Activated naive CD8-positive, alpha-beta T cell treated with anti-CD3 and anti-CD28 coated beads, Interleukin-2, amount 50 U/mL, for 24 hours (primary cell): ENCODE data around the gene CCDC93.

Experiments used
- ATAC-seq: fragments of 150-1000 bp; cut with Tn5 transposase; one replicate; pipeline ENCODE4 v1.10.0; 2021
- DNase-seq: peaks from one replicate; pipeline ENCODE4 v3.0.0; 2021
- H3K27ac Mint-ChIP-seq: one replicate; pipeline ENCODE4 v1.8.0; 2021; ENCODE audit warnings: mild to moderate bottlenecking, mixed read lengths
- H3K27me3 Mint-ChIP-seq: one replicate; pipeline ENCODE4 v1.8.0; 2021; ENCODE audit warnings: mixed read lengths
- H3K36me3 Mint-ChIP-seq: one replicate; pipeline ENCODE4 v1.8.0; 2021; ENCODE audit warnings: low read depth, mixed read lengths
- H3K4me1 Mint-ChIP-seq: one replicate; pipeline ENCODE4 v1.8.0; 2021; ENCODE audit warnings: mixed read lengths
- H3K4me3 Mint-ChIP-seq: one replicate; pipeline ENCODE4 v1.8.0; 2021; ENCODE audit warnings: mild to moderate bottlenecking, moderate library complexity, mixed read lengths
- H3K9me3 Mint-ChIP-seq: one replicate; pipeline ENCODE4 v1.8.0; 2021; ENCODE audit warnings: mixed read lengths

Gene CCDC93

GRCh38 chr2:117963446-117963845 is 50.4 kb downstream of the CCDC93 start:
- H3K9me3 Mint-ChIP-seq, result no peaks in the 10 kb centered on the region
- DNase-seq (no peak), ATAC-seq (no peak)
- H3K4me1 Mint-ChIP-seq, result no peaks in the 10 kb centered on the region
- no peaks in the 10 kb centered on the region for H3K27me3 Mint-ChIP-seq
- H3K27ac Mint-ChIP-seq, result no peak overlapping the region
- H3K36me3 Mint-ChIP-seq, result peaks cover 35% of the 10 kb centered on the region
- no peak overlapping the region for H3K4me3 Mint-ChIP-seq

GRCh38 chr2:117961201-117961600 is 52.7 kb downstream of the CCDC93 start:
- Mint-ChIP-seq H3K27ac (no peak overlapping the region), H3K4me3 (no peak overlapping the region), H3K9me3 (no peaks in the 10 kb centered on the region), H3K27me3 (no peaks in the 10 kb centered on the region), H3K4me1 (no peaks in the 10 kb centered on the region), H3K36me3 (peaks cover 47% of the 10 kb centered on the region)
- ATAC-seq (no peak), DNase-seq (no peak)

- ATAC-seq, result no peak
- H3K4me1 Mint-ChIP-seq, result no peaks in the 10 kb centered on the region
- no peak for DNase-seq
- no peaks in the 10 kb centered on the region for H3K9me3 Mint-ChIP-seq
- peaks cover 51% of the 10 kb centered on the region for H3K36me3 Mint-ChIP-seq
- H3K27me3 Mint-ChIP-seq, result no peaks in the 10 kb centered on the region
- H3K27ac Mint-ChIP-seq, result no peak overlapping the region
- H3K4me3 Mint-ChIP-seq, result no peak overlapping the region
Measured at GRCh38 chr2:117960231-117960630, 53.6 kb downstream of the CCDC93 start.

GRCh38 chr2:117958186-117958585 is 55.7 kb downstream of the CCDC93 start:
- H3K9me3 Mint-ChIP-seq, result no peaks in the 10 kb centered on the region

GRCh38 chr2:117957616-117958015 is 56.3 kb downstream of the CCDC93 start:
- DNase-seq (no peak), ATAC-seq (no peak)
- Mint-ChIP-seq H3K9me3 (no peaks in the 10 kb centered on the region), H3K36me3 (peaks cover 48% of the 10 kb centered on the region), H3K27me3 (no peaks in the 10 kb centered on the region), H3K4me1 (no peaks in the 10 kb centered on the region), H3K27ac (no peak overlapping the region), H3K4me3 (no peak overlapping the region)

More at GRCh38 chr2:117958186-117958585, 55.7 kb downstream of the CCDC93 start:
- no peak overlapping the region for H3K27ac Mint-ChIP-seq
- H3K4me3 Mint-ChIP-seq, result no peak overlapping the region
- H3K36me3 Mint-ChIP-seq, result peaks cover 48% of the 10 kb centered on the region
- H3K4me1 Mint-ChIP-seq, result no peaks in the 10 kb centered on the region
- ATAC-seq (no peak), DNase-seq (no peak)
- H3K27me3 Mint-ChIP-seq, result no peaks in the 10 kb centered on the region

- Mint-ChIP-seq H3K9me3 (no peaks in the 10 kb centered on the region), H3K4me1 (no peaks in the 10 kb centered on the region), H3K27me3 (no peaks in the 10 kb centered on the region), H3K36me3 (peaks cover 53% of the 10 kb centered on the region), H3K27ac (no peak overlapping the region), H3K4me3 (no peak overlapping the region)
- no peak for ATAC-seq
- DNase-seq, result no peak
Measured at GRCh38 chr2:117956036-117956796, 57.7 kb downstream of the CCDC93 start.

GRCh38 chr2:117953231-117953630 is 60.6 kb downstream of the CCDC93 start:
- H3K27me3 Mint-ChIP-seq, result no peaks in the 10 kb centered on the region
- no peaks in the 10 kb centered on the region for H3K9me3 Mint-ChIP-seq
- DNase-seq (no peak), ATAC-seq (no peak)
- H3K4me1 Mint-ChIP-seq, result no peaks in the 10 kb centered on the region
- H3K4me3 Mint-ChIP-seq, result no peak overlapping the region
- H3K27ac Mint-ChIP-seq, result no peak overlapping the region
- peaks cover 47% of the 10 kb centered on the region for H3K36me3 Mint-ChIP-seq

GRCh38 chr2:117952701-117953100 is 61.2 kb downstream of the CCDC93 start:
- ATAC-seq (no peak), DNase-seq (no peak)
- H3K4me3 Mint-ChIP-seq, result no peak overlapping the region
- H3K4me1 Mint-ChIP-seq, result no peaks in the 10 kb centered on the region
- no peaks in the 10 kb centered on the region for H3K27me3 Mint-ChIP-seq
- no peaks in the 10 kb centered on the region for H3K9me3 Mint-ChIP-seq
- H3K27ac Mint-ChIP-seq, result no peak overlapping the region
- peaks cover 50% of the 10 kb centered on the region for H3K36me3 Mint-ChIP-seq

- Mint-ChIP-seq H3K4me3 (no peak overlapping the region), H3K27ac (no peak overlapping the region), H3K9me3 (no peaks in the 10 kb centered on the region), H3K36me3 (peaks cover 50% of the 10 kb centered on the region), H3K4me1 (no peaks in the 10 kb centered on the region), H3K27me3 (no peaks in the 10 kb centered on the region)
- ATAC-seq, result no peak
- no peak for DNase-seq
Measured at GRCh38 chr2:117952228-117952627, 61.6 kb downstream of the CCDC93 start.

- H3K9me3 Mint-ChIP-seq, result no peaks in the 10 kb centered on the region
- H3K36me3 Mint-ChIP-seq, result peaks cover 50% of the 10 kb centered on the region
- no peak overlapping the region for H3K27ac Mint-ChIP-seq
- no peaks in the 10 kb centered on the region for H3K4me1 Mint-ChIP-seq
- ATAC-seq, result no peak
- no peak for DNase-seq
- no peak overlapping the region for H3K4me3 Mint-ChIP-seq
- H3K27me3 Mint-ChIP-seq, result no peaks in the 10 kb centered on the region
Measured at GRCh38 chr2:117949806-117950205, 64.1 kb downstream of the CCDC93 start.

GRCh38 chr2:117948615-117949014 is 65.3 kb downstream of the CCDC93 start:
- Mint-ChIP-seq H3K27me3 (no peaks in the 10 kb centered on the region), H3K36me3 (peaks cover 58% of the 10 kb centered on the region), H3K27ac (no peak overlapping the region), H3K4me1 (no peaks in the 10 kb centered on the region), H3K4me3 (no peak overlapping the region), H3K9me3 (no peaks in the 10 kb centered on the region)
- no peak for DNase-seq
- ATAC-seq, result no peak

- Mint-ChIP-seq H3K36me3 (peaks cover 58% of the 10 kb centered on the region), H3K27ac (no peak overlapping the region), H3K4me1 (no peaks in the 10 kb centered on the region)
Measured at GRCh38 chr2:117945296-117945695, 68.6 kb downstream of the CCDC93 start.

GRCh38 chr2:117944816-117945215 is 69.1 kb downstream of the CCDC93 start:
- ATAC-seq (no peak), DNase-seq (no peak)
- no peaks in the 10 kb centered on the region for H3K9me3 Mint-ChIP-seq
- H3K27ac Mint-ChIP-seq, result no peak overlapping the region
- H3K4me3 Mint-ChIP-seq, result no peak overlapping the region
- H3K4me1 Mint-ChIP-seq, result no peaks in the 10 kb centered on the region
- H3K27me3 Mint-ChIP-seq, result no peaks in the 10 kb centered on the region
- H3K36me3 Mint-ChIP-seq, result peaks cover 61% of the 10 kb centered on the region

More at GRCh38 chr2:117945296-117945695, 68.6 kb downstream of the CCDC93 start:
- H3K9me3 Mint-ChIP-seq, result no peaks in the 10 kb centered on the region
- no peaks in the 10 kb centered on the region for H3K27me3 Mint-ChIP-seq
- no peak for ATAC-seq
- H3K4me3 Mint-ChIP-seq, result no peak overlapping the region
- DNase-seq, result no peak

GRCh38 chr2:117943013-117943672 is 70.7 kb downstream of the CCDC93 start:
- peaks cover 60% of the 10 kb centered on the region for H3K36me3 Mint-ChIP-seq
- DNase-seq (no peak), ATAC-seq (no peak)
- no peak overlapping the region for H3K27ac Mint-ChIP-seq
- H3K4me3 Mint-ChIP-seq, result no peak overlapping the region
- H3K4me1 Mint-ChIP-seq, result no peaks in the 10 kb centered on the region
- no peaks in the 10 kb centered on the region for H3K9me3 Mint-ChIP-seq
- H3K27me3 Mint-ChIP-seq, result no peaks in the 10 kb centered on the region

- Mint-ChIP-seq H3K9me3 (no peaks in the 10 kb centered on the region), H3K4me1 (no peaks in the 10 kb centered on the region), H3K27me3 (no peaks in the 10 kb centered on the region), H3K4me3 (no peak overlapping the region), H3K36me3 (peaks cover 61% of the 10 kb centered on the region), H3K27ac (no peak overlapping the region)
- DNase-seq (no peak), ATAC-seq (no peak)
Measured at GRCh38 chr2:117942551-117942950, 71.3 kb downstream of the CCDC93 start.
